Stromal cell of bone marrow (primary cell): ENCODE results near the gene LYZL2.
"Not testable (repeated sequence)": the region's sequence is repeated elsewhere in the genome, so short reads cannot be mapped to it uniquely, and the experiment has no call there.

ENCODE experiments used
- DNase-seq: peaks from one replicate; pipeline ENCODE4 v3.0.0-alpha.2; 2012; ENCODE audit warnings: low read depth

Gene LYZL2

GRCh38 chr10:30639946-30640786 lies 10.6 kb upstream of the LYZL2 start:
- DNase-seq, result peak; percentile 64

DNA sequence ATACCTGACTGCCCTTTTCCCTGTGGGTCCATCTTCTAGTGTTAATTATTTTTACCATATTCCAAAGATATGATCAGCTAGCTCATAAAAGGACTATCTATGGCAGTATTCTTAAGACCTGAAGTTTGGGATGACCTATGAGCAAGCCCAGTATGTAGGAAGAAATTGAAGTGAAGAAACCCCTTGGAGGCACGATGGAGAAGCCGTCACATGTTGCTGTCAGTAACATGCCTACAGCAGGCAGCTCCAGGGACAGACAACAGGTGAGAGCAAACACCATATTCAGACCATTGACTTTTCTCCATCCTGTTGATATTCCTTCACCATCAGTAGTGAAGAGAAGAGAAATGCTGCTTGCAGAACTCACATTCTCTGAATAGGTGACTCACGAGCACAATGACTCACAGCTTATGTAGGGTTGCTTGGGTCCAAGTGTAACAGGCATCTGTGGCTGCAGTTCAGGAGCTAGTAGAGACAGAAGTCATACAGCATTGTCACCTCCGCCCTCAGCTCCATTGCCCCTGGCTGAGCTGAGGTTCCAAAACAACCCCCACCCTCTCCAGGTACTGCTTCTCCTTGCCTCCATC lies 8.4 kb upstream of the LYZL2 start:
- peak; percentile 85 for DNase-seq

GRCh38 chr10:30631188-30631587 lies 1.6 kb upstream of the LYZL2 start:
- DNase-seq, result no peak

DNA sequence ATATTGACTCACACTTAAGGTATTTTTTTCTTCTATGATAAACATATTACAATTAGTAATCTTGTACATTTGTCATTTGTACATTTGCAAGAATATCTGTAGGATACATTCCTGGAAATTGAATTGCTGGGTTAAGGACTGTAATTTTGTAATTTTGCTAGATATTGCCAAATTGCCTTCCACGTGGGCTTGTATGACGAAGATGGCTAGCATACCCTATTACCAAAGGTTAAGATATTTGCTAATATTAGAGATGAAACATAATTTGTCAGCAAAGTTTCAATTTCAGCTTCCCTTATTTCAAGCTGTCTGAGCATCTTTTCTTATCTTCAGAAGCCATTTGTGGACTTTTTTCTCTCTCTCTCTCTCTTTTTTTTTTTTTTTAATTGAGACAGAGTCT lies 1.0 kb upstream of the LYZL2 start:
- peak; percentile 15 for DNase-seq

DNA sequence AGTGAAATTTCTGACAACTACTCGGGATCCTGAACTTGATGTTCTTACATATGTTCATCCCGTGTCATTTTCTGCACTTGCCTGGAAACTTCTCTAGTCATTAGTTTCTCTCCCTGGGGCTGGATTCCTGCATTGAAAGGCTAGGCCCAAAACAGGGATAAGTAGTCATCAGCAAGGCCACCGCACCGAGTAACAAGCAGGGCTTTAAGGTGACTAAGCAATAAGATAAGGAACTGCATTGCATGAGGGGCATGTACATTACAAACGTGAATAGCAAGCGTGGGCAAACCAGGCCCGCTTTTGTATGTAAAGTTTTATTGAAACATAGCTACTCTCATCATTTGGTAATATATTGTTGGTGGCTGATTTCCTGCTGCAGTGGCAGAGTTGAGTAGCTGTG lies 977 bp downstream of the LYZL2 start:
- DNase-seq, result not testable (repeated sequence)

- not testable (repeated sequence) for DNase-seq
Measured at GRCh38 chr10:30626837-30627236, 2.7 kb downstream of the LYZL2 start.

DNA sequence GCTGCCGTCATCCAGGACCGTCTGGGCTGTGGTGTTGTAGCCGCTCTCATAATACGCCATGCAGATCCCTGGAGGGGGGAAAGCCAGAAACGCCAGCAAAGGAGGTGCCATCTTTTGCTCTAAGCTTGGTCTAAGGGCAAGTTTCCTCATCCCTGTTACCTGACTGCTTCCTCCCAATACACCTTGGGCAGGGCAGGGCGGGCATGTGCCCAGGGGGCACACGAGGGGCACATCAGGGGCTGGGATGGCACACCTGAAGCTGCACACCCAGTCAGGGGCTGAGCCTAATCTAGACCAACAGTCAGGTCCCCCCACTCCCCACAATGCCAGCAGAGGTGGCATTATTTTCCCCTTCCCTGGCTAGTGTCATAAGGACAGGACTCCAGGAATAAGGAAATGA lies 3.4 kb downstream of the LYZL2 start:
- DNase-seq, result not testable (repeated sequence)

DNA sequence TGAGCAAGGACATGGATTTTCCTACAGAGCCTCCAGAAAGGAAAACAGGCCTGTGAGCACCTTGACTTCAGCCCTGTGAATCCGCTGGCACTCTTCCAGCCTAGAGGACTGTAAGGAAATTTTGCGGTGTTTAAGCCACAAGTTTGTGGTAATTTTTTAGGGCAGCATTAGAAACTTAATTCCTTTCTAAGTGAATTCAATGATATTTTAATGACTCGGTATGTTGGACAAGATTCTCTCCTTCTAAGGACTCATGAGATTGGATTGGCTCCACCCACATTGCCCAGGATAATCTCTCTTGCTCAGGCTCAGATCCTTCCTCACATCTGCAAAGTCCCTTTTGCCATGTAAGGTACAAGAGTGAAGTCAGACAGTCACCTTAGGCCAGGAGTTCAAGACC lies 4.5 kb downstream of the LYZL2 start:
- DNase-seq, result no peak

DNA sequence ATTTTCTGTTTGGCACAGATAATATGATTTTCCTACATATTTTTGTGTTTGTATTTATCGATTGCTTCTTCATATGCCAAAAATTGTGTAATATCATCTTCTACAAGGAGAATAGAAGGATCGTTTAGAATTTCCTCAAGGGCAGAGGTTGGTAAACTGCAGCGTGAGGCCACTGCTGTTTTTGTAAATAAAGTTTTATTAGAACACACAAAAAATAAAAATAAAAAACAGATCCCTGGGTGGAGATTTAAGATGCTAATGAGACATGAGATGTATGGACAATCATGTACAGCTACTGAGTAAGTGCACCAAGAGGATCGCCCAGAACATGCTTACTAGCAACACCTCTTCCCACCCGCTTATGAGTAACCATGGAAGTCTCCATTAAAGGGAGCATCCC lies 9.6 kb downstream of the LYZL2 start:
- no peak for DNase-seq

DNA sequence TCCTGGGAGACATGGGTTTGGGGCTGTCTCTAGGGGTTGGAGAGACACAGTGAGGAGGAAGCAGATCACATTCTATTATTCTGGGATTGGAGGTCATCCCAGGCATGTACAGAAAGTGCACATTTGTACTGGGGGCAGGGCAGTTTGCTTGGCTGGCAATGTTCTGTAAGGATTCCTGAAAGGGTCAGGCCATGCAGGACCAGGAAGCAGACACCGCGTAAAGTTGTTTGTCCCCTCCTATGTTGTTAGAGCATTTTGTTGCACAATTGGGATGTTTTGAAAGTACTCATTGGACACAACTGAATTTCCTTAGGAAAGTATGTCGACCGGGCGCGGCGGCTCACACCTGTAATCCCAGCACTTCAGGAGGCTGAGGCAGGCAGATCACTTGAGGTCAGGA lies 12.5 kb downstream of the LYZL2 start:
- no peak for DNase-seq

- DNase-seq, result not testable (repeated sequence)
Measured at GRCh38 chr10:30611041-30611440, 18.5 kb downstream of the LYZL2 start.

DNA sequence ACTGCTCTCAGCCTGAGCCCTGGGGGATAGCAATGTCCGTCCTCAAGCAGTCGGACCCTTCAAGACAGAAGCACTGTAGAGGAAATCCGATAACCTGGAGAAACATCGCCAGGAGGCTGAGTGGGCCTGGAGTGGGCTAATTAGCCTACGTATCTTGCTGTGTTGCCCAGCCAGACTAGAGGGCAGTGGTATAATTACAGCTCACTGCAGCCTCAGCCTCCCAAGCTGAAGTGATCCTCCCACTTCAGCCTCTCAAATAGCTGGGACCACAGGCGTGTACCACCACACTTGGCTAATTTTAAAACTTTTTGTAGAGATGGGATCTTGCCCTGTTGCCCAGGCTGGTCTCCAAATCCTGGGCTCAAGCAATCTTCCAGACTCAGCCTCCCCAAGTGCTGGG lies 21.7 kb downstream of the LYZL2 start:
- no peak for DNase-seq

DNA sequence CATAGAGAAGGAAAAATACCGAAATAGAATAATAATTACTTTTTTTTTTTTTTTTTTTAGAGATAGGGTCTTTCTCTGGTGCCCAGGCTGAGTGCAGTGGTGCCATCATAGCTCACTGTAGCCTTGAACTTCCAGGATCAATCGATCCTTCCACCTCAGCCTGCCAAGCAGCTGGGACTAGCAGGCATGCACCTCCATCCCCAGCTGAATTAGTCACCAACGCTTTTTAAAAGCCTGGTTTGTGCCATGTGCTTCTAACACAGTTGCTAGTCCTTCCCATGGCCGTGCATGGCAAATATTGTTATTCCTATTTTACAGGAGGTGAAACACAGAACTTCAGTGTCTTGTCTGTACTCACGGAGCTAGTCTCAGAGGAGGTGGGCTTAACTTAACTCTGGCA lies 23.2 kb downstream of the LYZL2 start:
- no peak for DNase-seq

DNA sequence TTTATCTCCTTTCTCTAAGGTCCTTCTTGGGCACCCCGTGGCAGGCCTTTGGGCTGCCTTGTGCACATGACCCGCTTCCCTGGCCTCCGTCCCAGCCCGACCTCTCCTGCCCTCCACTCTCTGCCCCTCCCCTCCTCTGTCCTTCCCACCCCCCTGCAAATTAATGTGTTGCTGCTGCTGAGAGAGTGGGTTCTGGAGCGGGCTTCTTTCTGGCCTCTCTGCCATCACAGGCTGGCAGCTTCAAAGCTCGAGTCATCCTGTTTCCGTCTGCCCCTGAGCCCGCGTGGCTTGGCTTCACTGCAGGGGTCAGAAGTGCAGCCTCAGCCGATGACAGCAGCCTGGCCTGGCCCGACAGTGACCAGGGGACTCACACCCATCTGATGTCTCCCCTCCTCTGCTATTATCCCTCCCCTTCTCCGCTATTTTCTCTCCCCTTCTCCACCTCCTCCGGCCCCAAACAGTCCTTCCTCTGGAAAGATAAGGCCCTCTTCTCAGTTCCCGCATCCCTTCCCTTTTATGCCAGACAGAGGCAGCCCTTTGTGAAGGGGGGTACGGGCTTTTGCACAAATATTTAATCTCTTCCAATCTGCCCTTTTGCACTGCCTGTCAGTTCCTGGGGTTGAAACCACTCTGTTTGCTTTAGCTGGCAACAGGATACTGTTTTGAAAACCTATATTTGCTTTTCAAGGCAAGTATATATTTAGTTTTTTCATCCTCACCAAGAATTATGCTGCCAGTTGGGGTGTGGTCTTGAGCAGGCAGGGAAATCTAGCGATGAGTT lies 24.0 kb downstream of the LYZL2 start:
- not testable (repeated sequence) for DNase-seq

- no peak for DNase-seq
Measured at GRCh38 chr10:30603589-30603988, 26.0 kb downstream of the LYZL2 start.

DNA sequence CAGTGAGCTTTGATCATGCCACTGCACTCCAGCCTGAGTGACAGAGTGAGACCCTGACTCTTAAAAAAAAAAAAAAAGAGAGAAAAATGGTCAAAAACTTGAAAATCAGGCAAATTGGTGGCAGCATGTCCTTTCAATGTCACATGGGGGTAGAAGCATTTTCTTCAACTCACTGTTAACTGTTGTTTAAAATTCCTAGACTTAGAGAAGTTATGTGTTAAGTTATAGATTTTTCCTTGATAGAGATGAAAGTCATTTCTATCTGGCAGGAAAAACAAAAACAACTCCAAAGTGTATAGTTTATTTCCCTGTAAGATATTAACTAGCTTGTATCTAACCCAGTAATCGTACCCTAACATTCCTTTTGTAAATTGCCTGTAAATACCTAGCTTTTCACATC lies 26.8 kb downstream of the LYZL2 start:
- DNase-seq, result no peak

DNA sequence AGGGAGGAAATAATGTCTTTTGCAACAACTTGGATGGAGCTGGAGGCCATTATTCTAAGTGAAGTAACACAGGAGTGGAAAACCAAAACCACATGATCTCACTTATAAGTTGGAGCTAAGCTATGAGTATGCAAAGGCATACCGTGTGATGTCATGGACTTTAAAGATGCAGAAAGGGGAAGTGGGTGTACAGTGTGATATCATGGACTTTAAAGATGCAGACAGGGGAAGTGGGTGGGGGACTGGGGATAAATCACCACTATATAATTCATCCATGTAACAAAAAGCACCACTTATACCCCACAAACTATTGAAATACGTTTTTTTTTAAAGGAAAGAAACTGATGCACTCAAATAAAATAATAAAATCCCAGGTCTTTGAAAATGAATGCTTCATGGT lies 29.5 kb downstream of the LYZL2 start:
- DNase-seq, result no peak

- no peak for DNase-seq
Measured at GRCh38 chr10:30598105-30598776, 31.3 kb downstream of the LYZL2 start.

DNA sequence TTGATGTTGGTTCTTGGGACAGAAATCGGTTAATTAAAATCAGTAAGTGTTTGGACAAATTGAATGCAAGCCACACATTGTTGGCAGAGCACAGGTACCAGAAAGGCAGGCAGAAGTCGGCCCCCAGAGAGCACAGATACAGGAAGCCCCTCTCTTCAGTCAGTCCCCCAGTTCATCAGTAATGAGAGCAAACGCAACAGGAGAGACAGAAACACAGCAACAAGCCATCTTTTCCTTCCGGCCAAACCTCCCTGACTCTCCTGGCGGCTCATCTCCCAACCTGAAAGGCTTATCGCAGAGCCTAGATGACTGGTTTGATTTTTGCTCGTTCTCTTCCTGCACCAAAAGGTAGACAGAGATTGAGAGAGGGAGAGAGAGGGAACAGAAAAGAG lies 32.1 kb downstream of the LYZL2 start:
- not testable (repeated sequence) for DNase-seq

DNA sequence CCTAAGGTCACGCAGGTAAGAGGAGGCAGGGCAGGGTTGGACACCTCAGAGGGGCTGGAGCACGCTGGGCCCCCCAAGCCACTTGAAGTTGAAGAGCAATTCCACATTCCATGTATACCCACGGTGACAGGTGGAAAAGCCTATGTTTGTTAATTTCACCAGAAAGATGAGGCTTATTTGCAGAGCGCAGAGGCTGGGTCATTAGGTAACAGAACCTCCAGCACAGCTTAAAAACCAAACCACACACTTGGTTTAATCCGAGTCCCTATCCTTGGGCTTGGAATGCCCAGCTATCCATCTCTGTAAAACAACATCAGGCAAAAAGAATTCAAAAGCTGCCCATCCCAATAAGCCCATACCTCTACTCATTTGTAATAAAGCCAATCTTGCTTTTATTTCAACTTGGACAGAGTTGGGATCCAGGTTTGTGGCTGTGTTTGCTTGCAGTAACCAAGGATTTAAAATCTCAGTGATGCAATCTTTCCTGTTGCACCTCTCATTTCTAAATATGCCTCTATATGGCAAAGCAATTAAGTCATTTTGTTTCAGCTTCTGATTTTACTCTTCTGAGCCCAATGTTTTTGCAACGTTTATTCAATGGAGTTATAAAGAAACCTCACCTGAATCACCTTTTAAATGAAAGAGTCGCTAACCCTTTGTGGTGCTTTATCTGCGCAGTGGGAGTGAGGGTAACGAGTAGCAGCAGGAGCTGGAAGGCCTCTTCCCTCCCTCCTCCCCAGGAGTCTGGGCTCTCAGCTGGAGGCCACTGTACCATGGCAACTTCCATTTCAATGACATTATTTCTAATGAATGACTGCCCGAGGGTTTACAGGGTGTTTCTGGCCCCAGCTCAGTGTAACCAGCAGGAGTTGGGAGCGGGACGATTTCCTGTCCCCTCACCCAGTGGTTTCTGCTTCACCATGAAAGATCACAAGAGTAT lies 32.8 kb downstream of the LYZL2 start:
- DNase-seq, result not testable (repeated sequence)

DNA sequence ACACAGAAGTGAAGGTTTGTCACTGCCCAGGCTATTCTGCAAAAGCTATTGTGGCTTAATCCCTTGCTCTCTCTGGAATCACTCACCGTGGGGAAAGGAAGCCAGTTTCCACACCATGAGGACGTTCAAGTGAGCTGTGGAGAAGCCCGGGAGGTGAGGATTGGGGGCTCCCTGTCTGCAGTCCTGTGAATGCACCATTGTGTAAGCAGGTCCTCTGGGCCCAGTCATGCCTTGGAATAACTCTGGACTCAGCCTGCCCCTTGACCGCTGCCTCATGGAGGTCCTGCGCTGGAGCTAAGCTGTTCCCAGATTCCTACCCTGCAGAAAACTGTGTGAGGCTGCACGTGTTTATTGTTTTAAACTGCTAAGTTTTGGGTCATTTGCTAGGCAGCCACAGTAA lies 33.5 kb downstream of the LYZL2 start:
- DNase-seq, result no peak
